K562 (cell line): ENCODE results near the gene NDUFA7. TPM values are rescaled to one million over a fixed set of nuclear protein-coding genes. Genes with fewer than 3 reads are reported as not detected.
A peak's percentile ranks its signal among the peaks of the same experiment; 100 is the strongest.

Experiments used
- ATF3 ChIP-seq, 2 experiments: fragments of 450-650 bp in 1 of 2; sonication (generic) in 1 of 2; formaldehyde crosslinking in 1 of 2; IDR thresholded peaks in 1 of 2; conservative IDR thresholded peaks in 1 of 2; 2 replicates each; pipeline versions ENCODE4 v1.6.1 to v1.8.1; 2016 to 2023; ENCODE audit warnings: mild to moderate bottlenecking in 2 of 2, moderate library complexity in 2 of 2, inconsistent platforms in 1 of 2, missing genetic modification reagents in 1 of 2
- CSDE1 ChIP-seq, 2 experiments: fragments of 450-650 bp; IDR thresholded peaks; 2 replicates each; pipeline ENCODE4 v1.6.1; 2016; ENCODE audit warnings: mild to moderate bottlenecking in 1 of 2
- CTBP1 ChIP-seq: fragments of 450-650 bp; IDR thresholded peaks from 2 replicates; pipeline ENCODE4 v1.6.1; 2016; ENCODE audit warnings: borderline replicate concordance
- E2F8 ChIP-seq: fragments of 450-650 bp; IDR thresholded peaks from 2 replicates; pipeline ENCODE4 v1.7.1; 2018; ENCODE audit warnings: mild to moderate bottlenecking, low read depth; ENCODE audit not compliant: partially characterized antibody
- HNRNPLL ChIP-seq: fragments of 200-400 bp; formaldehyde crosslinking; IDR thresholded peaks from 2 replicates; pipeline ENCODE4 v1.6.1; 2017; ENCODE audit warnings: low read length, low read depth, mild to moderate bottlenecking; ENCODE audit not compliant: poor library complexity, severe bottlenecking
- JUNB ChIP-seq: fragments of 450-650 bp; formaldehyde crosslinking; conservative IDR thresholded peaks from 2 replicates; pipeline ENCODE4 v1.4.0; 2020; ENCODE audit warnings: mild to moderate bottlenecking
- KLF13 ChIP-seq: fragments of 450-650 bp; IDR thresholded peaks from 2 replicates; pipeline ENCODE4 v1.6.1; 2016; ENCODE audit warnings: missing genetic modification characterization, low read depth, mild to moderate bottlenecking, missing compliant biosample characterization, moderate library complexity, borderline replicate concordance
- RBBP5 ChIP-seq: fragments of 200-600 bp; sonication (generic); IDR thresholded peaks from 2 replicates; pipeline ENCODE4 v1.6.1; 2012; ENCODE audit warnings: borderline replicate concordance, mild to moderate bottlenecking, low read length, control low read depth, inconsistent platforms; ENCODE audit not compliant: insufficient read depth, poor library complexity, severe bottlenecking
- RCOR1 ChIP-seq, 2 experiments: IDR thresholded peaks; 2 replicates each; pipeline ENCODE4 v1.6.1; 2012; ENCODE audit warnings: low read depth in 2 of 2, low read length in 2 of 2, borderline replicate concordance in 1 of 2, improper control_type of control experiment in 1 of 2
- USF2 ChIP-seq: sonication (generic); formaldehyde crosslinking; IDR thresholded peaks from 2 replicates; pipeline ENCODE4 v1.5.0; 2020; ENCODE audit warnings: missing genetic modification reagents
- ZBTB12 ChIP-seq: fragments of 250-450 bp; sonication (Bioruptor Pico); IDR thresholded peaks from 2 replicates; pipeline ENCODE4 v1.4.0; 2020
- ZNF431 ChIP-seq: sonication (generic); formaldehyde crosslinking; IDR thresholded peaks from 2 replicates; pipeline ENCODE4 v1.8.0; 2022; ENCODE audit warnings: mild to moderate bottlenecking, missing genetic modification reagents
- ZNF609 ChIP-seq: sonication (generic); formaldehyde crosslinking; IDR thresholded peaks from 2 replicates; pipeline ENCODE4 v1.8.1; 2023; ENCODE audit warnings: missing genetic modification reagents, mild to moderate bottlenecking, borderline replicate concordance
- polyA plus RNA-seq, 8 experiments: library from polyadenylated mRNA; depleted of rRNA in 4 of 8; stranded (reverse) in 5 of 8; unstranded in 3 of 8; fragments of >200 nt; fragmentation: Nextera tagmentation in 2 of 8; fragmentation: Illumina TruSeq in 1 of 8; extraction: Ambion mirVana in 2 of 8; extraction: Trizol in 1 of 8; gene quantifications; 2 replicates each; pipeline versions ENCODE4 v1.2.1 to v1.2.3, GENCODE V29; 2011 to 2014; ENCODE audit warnings: inconsistent platforms in 1 of 8, missing spikeins in 1 of 8
- total RNA-seq, 7 experiments: library from RNA; depleted of rRNA in 6 of 7; stranded (reverse); fragments of >200 nt in 6 of 7; fragmentation: Illumina TruSeq in 2 of 7; extraction: Trizol in 2 of 7; gene quantifications; 2 replicates each; pipeline versions ENCODE4 v1.2.1 to v1.2.3, GENCODE V29; 2011 to 2021; ENCODE audit warnings: low replicate concordance in 1 of 7

The NDUFA7 gene
- total and polyA plus RNA-seq, 9 of the 15 experiments (the other 6 are each of a cell fraction or from before 2014, with no cell fraction given): 70.8 to 348 (median 142) TPM

GRCh38 chr19:8321067-8321985, at the start of gene NDUFA7, which contains the start of gene RPS28 (continued):
- TF ChIP-seq CSDE1 (IDR thresholded peaks at IDR 0.05) (peak in 1 of 2 experiments; percentile 68; a peak in 1 of 4 replicates), USF2 (CRISPR knock-in tag) (peak; percentile 91), ZBTB12 (peak; percentile 94), ATF3 (IDR thresholded peaks at IDR 0.05) (peak; percentile 25; the same call in 1 of the 2 replicates), ATF3 (CRISPR knock-in tag; conservative IDR thresholded peaks at IDR 0.05) (no peak; the same call in 1 of the 2 replicates), CTBP1 (peak; percentile 58; the same call in 1 of the 2 replicates), ZNF609 (no peak; the same call in 1 of the 2 replicates), KLF13 (tag) (peak; percentile 31; the same call in 1 of the 2 replicates), RBBP5 (peak; percentile 85), JUNB (CRISPR knock-in tag) (no peak), ZNF431 (no peak), E2F8 (no peak), RCOR1 (IDR thresholded peaks at IDR 0.05; ENCODE audit: borderline replicate concordance in 1 of 2, low read depth in 2 of 2, low read length in 2 of 2) (0 out of 4 replicates have a peak, but pooled peaks of 1 of the 2 experiments have one; percentile 28), HNRNPLL (peak; percentile 45)
